PC-3 (cell line): Measurements from ENCODE around the gene RBM12. TPM values are rescaled to one million over a fixed set of nuclear protein-coding genes. Genes with fewer than 3 reads are reported as not detected.
A peak's percentile ranks its signal among the peaks of the same experiment; 100 is the strongest.
"Not testable (repeated sequence)": the region's sequence is repeated elsewhere in the genome, so short reads cannot be mapped to it uniquely, and the experiment has no call there.

ENCODE experiments used
- ATAC-seq: fragments of 200-7000 bp; cut with Tn5 transposase; 2 replicates; pipeline ENCODE4 v1.9.1; 2020; ENCODE audit warnings: mild to moderate bottlenecking, moderate library complexity
- BruUV-seq: library from RNA; stranded (reverse); fragments of 400-500 nt; replicated peaks from 2 replicates; lab custom pipeline; 2021; lab: Mats Ljungman, UMichigan
- CTCF ChIA-PET: fragments of 300-600 bp; sonication (Branson Sonifier 250); formaldehyde crosslinking; loops from one replicate; lab custom pipeline; 2022; ENCODE audit warnings: antibody characterized with exemption; lab: Charles Lee
- POLR2A ChIA-PET: fragments of 300-600 bp; sonication (Branson Sonifier 250); formaldehyde crosslinking; loops from one replicate; lab custom pipeline; 2022; ENCODE audit warnings: antibody characterized with exemption; ENCODE audit not compliant: unreplicated experiment; lab: Charles Lee
- DNase-seq: peaks from one replicate; pipeline ENCODE4 v3.0.0-alpha.2; 2015
- H2AFZ ChIP-seq: fragments of 300-600 bp; sonication (generic); 2 replicates; pipeline ENCODE4 v1.6.0; 2016; ENCODE audit warnings: antibody characterized with exemption, low read length
- H3F3A ChIP-seq: fragments of 300-600 bp; sonication (generic); one replicate; pipeline ENCODE4 v1.6.0; 2017; ENCODE audit warnings: antibody characterized with exemption, low read length, control low read depth, mild to moderate bottlenecking; ENCODE audit not compliant: unreplicated experiment
- H3K27ac ChIP-seq: fragments of 300-600 bp; sonication (generic); 2 replicates; pipeline ENCODE4 v1.5.1; 2016; ENCODE audit warnings: mild to moderate bottlenecking, low read length
- H3K27me3 ChIP-seq: fragments of 300-600 bp; sonication (generic); 2 replicates; pipeline ENCODE4 v1.6.1; 2016; ENCODE audit warnings: low read length, mixed read lengths
- H3K36me3 ChIP-seq: fragments of 300-600 bp; sonication (generic); 2 replicates; pipeline ENCODE4 v1.6.1; 2016; ENCODE audit warnings: low read depth, mixed run types, low read length, mixed read lengths
- H3K4me1 ChIP-seq: fragments of 300-600 bp; sonication (generic); 2 replicates; pipeline ENCODE4 v1.5.1; 2016; ENCODE audit warnings: low read length; ENCODE audit not compliant: insufficient read depth
- H3K4me2 ChIP-seq: fragments of 300-600 bp; sonication (generic); 2 replicates; pipeline ENCODE4 v1.6.0; 2016; ENCODE audit warnings: low read length
- H3K4me3 ChIP-seq: fragments of 300-600 bp; sonication (generic); 2 replicates; pipeline ENCODE4 v1.5.1; 2016; ENCODE audit warnings: mild to moderate bottlenecking, low read length, mixed read lengths
- H3K79me2 ChIP-seq: fragments of 300-600 bp; sonication (generic); 2 replicates; pipeline ENCODE4 v1.6.1; 2017; ENCODE audit warnings: low read length, mixed read lengths
- H3K9ac ChIP-seq: fragments of 300-600 bp; sonication (generic); 2 replicates; pipeline ENCODE4 v1.6.0; 2016; ENCODE audit warnings: mild to moderate bottlenecking, low read length
- H3K9me2 ChIP-seq: fragments of 300-600 bp; sonication (generic); replicated peaks from 2 replicates; pipeline ENCODE4 v1.6.1; 2016; ENCODE audit warnings: mixed run types, low read length, mixed read lengths
- H3K9me3 ChIP-seq: fragments of 300-600 bp; sonication (generic); 2 replicates; pipeline ENCODE4 v1.6.1; 2016; ENCODE audit warnings: low read length, mixed read lengths
- H4K20me1 ChIP-seq: fragments of 300-600 bp; sonication (generic); 2 replicates; pipeline ENCODE4 v1.6.1; 2016; ENCODE audit warnings: low read length, mixed read lengths
- CTCF ChIP-seq: fragments of 300-600 bp; sonication (generic); conservative IDR thresholded peaks from 2 replicates; pipeline ENCODE4 v1.5.1; 2017; ENCODE audit warnings: antibody characterized with exemption, low read depth, mild to moderate bottlenecking, low read length
- EZH2 ChIP-seq: fragments of 300-600 bp; sonication (generic); IDR thresholded peaks from one replicate; pipeline ENCODE4 v1.6.1; 2017; ENCODE audit warnings: antibody characterized with exemption, mild to moderate bottlenecking, low read length; ENCODE audit not compliant: unreplicated experiment
- EZH2phosphoT487 ChIP-seq: fragments of 300-600 bp; sonication (generic); IDR thresholded peaks from 2 replicates; pipeline ENCODE4 v1.6.1; 2018; ENCODE audit warnings: mild to moderate bottlenecking, antibody characterized with exemption, low read length, borderline replicate concordance
- intact Hi-C: fragments of 100-400 bp; cut with micrococcal nuclease; formaldehyde crosslinking; loops from 2 replicates; pipeline ENCODE4 v1.9.0; 2023
- total RNA-seq: library from RNA; depleted of rRNA; stranded (reverse); fragments of >200 nt; gene quantifications from 2 replicates; pipeline ENCODE4 v1.2.3, GENCODE V29; 2014

Gene RBM12
- total RNA-seq, 1 experiment from 2014 or later, result 53.6 TPM

DNA sequence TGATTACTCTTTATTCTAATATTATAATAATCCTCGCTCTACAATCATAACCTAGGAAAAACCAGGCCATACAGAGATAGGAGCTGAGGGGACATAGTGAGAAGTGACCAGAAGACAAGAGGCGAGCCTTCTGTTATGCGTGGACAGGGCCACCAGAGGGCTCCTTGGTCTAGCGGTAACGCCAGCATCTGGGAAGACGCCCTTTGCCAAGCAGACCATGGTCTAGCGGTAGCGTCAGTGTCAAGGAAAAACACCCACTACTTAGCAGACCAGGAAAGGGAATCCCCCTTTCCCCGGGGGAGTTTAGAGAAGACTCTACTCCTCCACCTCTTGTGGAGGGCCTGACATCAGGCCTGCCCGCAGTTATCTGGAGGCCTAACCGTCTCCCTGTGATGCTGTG lies 22.2 kb upstream of the RBM12 start:
- H3K9ac ChIP-seq, H3K79me2 ChIP-seq, H4K20me1 ChIP-seq, H3K9me3 ChIP-seq, H2AFZ ChIP-seq, H3K4me2 ChIP-seq, BruUV-seq, ATAC-seq, intact Hi-C loops, H3K9me2 ChIP-seq, H3K27me3 ChIP-seq, DNase-seq, CTCF ChIA-PET, H3F3A ChIP-seq, H3K4me1 ChIP-seq, H3K4me3 ChIP-seq, POLR2A ChIA-PET, H3K27ac ChIP-seq: not testable (repeated sequence)
- peak; percentile 35 for TF ChIP-seq CTCF
- H3K36me3 ChIP-seq, result peaks cover 14% of the 10 kb centered on the region

DNA sequence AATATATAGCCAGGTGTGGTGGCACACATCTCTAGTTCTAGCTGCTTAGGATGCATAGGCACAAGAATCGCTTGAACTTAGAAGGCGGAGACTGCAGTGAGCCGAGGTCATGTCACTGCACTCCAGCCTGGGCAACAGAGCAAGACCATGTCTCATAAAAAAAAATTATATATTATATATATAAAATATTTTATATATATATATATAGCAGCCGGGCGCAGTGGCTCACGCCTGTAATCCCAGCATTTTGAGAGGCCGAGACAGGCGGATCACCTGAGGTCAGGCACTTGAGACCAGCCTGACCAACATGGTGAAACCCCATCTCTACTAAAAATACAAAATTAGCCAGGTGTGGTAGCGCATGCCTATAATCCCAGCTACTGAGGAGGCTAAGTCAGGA lies 20.7 kb upstream of the RBM12 start:
- H3K9me2 ChIP-seq, H3K4me1 ChIP-seq, DNase-seq, CTCF ChIA-PET, H3K4me2 ChIP-seq, POLR2A ChIA-PET, H3K9me3 ChIP-seq, H3K27me3 ChIP-seq, H3K27ac ChIP-seq, BruUV-seq, H4K20me1 ChIP-seq, intact Hi-C loops, ATAC-seq, H3F3A ChIP-seq, H3K9ac ChIP-seq, H2AFZ ChIP-seq, H3K4me3 ChIP-seq, H3K79me2 ChIP-seq: not testable (repeated sequence)
- H3K36me3 ChIP-seq, result peaks cover 11% of the 10 kb centered on the region

GRCh38 chr20:35681960-35682359 lies 17.3 kb upstream of the RBM12 start:
- ATAC-seq (no peak), DNase-seq (no peak)
- POLR2A ChIA-PET, result no interaction called here
- Histone ChIP-seq H3K27ac (no peak overlapping the region), H2AFZ (no peak overlapping the region), H3K36me3 (0 out of 2 replicates have a peak, but pooled peaks cover under 1% of the 10 kb centered on the region), H4K20me1 (no peaks in the 10 kb centered on the region), H3K9me3 (no peaks in the 10 kb centered on the region), H3F3A (no peaks in the 10 kb centered on the region), H3K4me3 (no peak overlapping the region), H3K9ac (no peak overlapping the region), H3K4me2 (no peak overlapping the region), H3K27me3 (no peaks in the 10 kb centered on the region), H3K4me1 (no peaks in the 10 kb centered on the region), H3K9me2 (no peaks in the 10 kb centered on the region), H3K79me2 (no peaks in the 10 kb centered on the region)
- TF ChIP-seq EZH2, result no peak
- no peak for TF ChIP-seq EZH2phosphoT487
- no peak for TF ChIP-seq CTCF
- no TSS peak for BruUV-seq
- intact Hi-C loops, result no loop called here
- CTCF ChIA-PET, result no interaction called here
